Prostate gland (tissue), 2 donors: ENCODE results near the gene CCIN.

Experiments
- POLR2A ChIP-seq: fragments of 450-650 bp; IDR thresholded peaks from one replicate; pipeline ENCODE4 v1.6.1; 2016; ENCODE audit warnings: antibody characterized with exemption, mild to moderate bottlenecking
- POLR2AphosphoS5 ChIP-seq: sonication (generic); formaldehyde crosslinking; IDR thresholded peaks from one replicate; pipeline ENCODE4 v1.6.1; 2017; ENCODE audit warnings: antibody characterized with exemption
- TF ChIP-seq, protein P1 (sequence below), 4 experiments: fragments of 200-600 bp in 2 of 4; fragments of 450-650 bp in 2 of 4; sonication (generic) in 2 of 4; IDR thresholded peaks; 1 replicate in 3 of 4; 2 replicates in 1 of 4; pipeline ENCODE4 v1.5.1; 2016 to 2019; ENCODE audit warnings: antibody characterized with exemption in 4 of 4, mild to moderate bottlenecking in 2 of 4, moderate library complexity in 2 of 4

- TF ChIP-seq, protein P1, sequence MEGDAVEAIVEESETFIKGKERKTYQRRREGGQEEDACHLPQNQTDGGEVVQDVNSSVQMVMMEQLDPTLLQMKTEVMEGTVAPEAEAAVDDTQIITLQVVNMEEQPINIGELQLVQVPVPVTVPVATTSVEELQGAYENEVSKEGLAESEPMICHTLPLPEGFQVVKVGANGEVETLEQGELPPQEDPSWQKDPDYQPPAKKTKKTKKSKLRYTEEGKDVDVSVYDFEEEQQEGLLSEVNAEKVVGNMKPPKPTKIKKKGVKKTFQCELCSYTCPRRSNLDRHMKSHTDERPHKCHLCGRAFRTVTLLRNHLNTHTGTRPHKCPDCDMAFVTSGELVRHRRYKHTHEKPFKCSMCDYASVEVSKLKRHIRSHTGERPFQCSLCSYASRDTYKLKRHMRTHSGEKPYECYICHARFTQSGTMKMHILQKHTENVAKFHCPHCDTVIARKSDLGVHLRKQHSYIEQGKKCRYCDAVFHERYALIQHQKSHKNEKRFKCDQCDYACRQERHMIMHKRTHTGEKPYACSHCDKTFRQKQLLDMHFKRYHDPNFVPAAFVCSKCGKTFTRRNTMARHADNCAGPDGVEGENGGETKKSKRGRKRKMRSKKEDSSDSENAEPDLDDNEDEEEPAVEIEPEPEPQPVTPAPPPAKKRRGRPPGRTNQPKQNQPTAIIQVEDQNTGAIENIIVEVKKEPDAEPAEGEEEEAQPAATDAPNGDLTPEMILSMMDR (IDR thresholded peaks at IDR 0.05) = no peak
- no peak for TF ChIP-seq POLR2AphosphoS5
- TF ChIP-seq POLR2A = no peak
These were observed 13.1 kb upstream of the CCIN start for GRCh38 chr9:36156116-36156515.
